Subcutaneous adipose tissue (tissue), 4 donors: ENCODE results near the gene PBRM1. TPM values are rescaled to one million over a fixed set of nuclear protein-coding genes. Genes with fewer than 3 reads are reported as not detected.

Source experiments
- total RNA-seq, 4 donors: library from RNA; depleted of rRNA; stranded (reverse); fragments of >200 nt; gene quantifications; one replicate each; pipeline ENCODE4 v1.1.0, GENCODE V29; 2016
- TF ChIP-seq, protein P1 (sequence below): fragments of 450-650 bp; IDR thresholded peaks from one replicate; pipeline ENCODE4 v1.5.1; 2016; ENCODE audit warnings: low read depth, mild to moderate bottlenecking, control low read depth, antibody characterized with exemption, moderate library complexity

PBRM1 gene
- total RNA-seq, 4 donors from 2014 or later, result 92.7 to 125 (median 104) TPM

DNA sequence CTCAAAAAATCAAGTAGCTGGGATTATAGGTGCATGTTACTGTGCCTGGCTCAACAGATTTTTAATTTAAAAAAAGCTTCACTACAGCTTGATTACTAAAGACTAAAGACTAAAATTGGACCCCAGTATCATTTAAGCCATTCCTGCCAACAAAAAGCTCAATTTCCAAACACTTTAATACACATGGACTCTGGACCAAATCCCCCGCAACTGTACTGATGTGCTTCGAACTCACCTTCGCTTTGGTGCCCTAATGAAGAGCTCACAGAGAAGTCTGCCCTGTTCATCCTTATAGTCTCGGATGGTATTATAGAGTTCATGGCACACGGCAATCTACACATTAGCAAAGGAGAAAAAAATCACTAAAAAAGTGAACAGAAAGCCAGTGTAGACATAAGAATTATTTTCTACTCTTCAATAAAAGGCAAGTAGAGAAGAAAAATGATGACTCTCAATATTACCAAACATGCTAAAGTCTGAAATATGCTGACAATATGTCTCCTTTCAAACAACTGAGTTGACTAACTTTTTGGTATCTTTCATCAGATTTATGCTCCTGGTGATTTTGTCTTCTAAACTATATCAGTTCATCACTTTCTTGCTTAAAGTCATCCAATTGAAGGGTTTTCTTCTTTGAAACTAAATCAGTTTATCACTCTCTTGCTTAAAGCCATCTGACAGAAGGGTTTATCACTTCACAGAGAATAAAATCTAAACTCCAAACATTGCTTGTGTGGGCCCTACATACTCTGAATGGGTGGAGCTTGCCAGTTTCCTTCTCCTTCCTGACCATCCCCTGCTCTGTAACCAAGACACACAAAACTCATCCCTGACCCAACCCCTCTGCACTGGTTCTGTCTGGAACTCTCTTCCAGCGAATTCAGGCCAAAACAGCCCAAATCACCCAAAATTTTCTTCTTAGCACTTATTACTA, 7.2 kb downstream of the PBRM1 start:
- TF ChIP-seq, protein P1, sequence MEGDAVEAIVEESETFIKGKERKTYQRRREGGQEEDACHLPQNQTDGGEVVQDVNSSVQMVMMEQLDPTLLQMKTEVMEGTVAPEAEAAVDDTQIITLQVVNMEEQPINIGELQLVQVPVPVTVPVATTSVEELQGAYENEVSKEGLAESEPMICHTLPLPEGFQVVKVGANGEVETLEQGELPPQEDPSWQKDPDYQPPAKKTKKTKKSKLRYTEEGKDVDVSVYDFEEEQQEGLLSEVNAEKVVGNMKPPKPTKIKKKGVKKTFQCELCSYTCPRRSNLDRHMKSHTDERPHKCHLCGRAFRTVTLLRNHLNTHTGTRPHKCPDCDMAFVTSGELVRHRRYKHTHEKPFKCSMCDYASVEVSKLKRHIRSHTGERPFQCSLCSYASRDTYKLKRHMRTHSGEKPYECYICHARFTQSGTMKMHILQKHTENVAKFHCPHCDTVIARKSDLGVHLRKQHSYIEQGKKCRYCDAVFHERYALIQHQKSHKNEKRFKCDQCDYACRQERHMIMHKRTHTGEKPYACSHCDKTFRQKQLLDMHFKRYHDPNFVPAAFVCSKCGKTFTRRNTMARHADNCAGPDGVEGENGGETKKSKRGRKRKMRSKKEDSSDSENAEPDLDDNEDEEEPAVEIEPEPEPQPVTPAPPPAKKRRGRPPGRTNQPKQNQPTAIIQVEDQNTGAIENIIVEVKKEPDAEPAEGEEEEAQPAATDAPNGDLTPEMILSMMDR, result no peak

DNA sequence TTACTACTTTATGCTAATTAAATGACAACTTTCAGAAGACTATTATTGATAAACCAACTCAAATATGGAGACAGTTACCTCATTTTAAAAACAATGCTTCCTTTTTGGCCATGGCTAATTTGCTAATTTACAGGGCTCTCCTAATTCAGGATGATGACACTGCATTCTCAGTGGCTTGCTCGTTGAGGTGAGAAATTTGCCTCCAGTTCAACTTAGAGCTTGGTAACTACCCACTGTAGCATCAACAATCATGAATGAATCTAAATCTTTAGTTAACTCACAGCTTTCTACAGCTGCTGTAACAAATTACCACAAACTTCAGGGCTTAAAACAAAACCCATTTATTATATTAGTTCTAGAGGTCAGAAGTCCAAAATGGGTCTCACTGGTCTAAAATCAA, 14.0 kb downstream of the PBRM1 start:
- TF ChIP-seq, protein P1, result no peak

DNA sequence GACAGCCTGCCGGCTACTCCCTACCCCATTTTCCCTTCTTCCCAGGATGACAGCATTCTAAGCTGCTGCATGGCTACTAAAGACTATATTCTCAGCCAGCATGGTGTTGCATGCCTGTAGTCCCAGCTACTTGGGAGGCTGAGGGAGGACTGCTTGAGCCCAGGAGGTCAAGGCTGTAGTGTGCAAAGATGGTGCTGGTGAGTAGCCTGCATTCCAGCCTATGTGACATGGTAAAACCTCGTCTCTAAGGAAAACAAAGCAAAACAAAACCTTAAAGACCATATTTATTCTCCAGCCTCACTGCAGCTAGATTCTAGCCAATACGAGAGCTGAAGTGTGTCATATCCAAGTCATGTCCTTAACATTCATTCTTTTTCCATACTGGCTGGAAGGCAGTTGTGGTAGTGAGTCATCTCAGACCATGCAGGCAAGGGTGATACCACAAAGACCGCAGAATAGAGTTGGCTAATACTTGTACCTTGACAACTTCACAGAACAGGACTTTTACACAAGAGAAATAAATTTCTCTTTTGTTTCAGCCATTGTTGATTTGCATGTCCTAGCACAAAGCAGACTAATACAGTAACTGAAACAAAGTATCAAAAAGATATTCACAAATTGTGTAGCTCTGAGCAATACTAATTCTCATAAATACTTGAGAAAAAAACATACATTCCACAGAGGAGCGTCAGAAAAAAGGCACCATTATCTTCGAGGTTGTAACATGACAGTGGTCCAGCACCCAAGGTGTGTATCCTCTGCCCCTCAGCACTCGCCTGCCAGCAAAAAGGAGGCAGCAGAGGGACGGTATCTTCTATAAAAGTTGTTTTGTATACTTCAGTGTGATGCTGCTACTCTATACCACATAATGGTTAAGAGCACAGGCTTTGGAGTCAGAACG, 14.8 kb downstream of the PBRM1 start:
- TF ChIP-seq, protein P1, result no peak

DNA sequence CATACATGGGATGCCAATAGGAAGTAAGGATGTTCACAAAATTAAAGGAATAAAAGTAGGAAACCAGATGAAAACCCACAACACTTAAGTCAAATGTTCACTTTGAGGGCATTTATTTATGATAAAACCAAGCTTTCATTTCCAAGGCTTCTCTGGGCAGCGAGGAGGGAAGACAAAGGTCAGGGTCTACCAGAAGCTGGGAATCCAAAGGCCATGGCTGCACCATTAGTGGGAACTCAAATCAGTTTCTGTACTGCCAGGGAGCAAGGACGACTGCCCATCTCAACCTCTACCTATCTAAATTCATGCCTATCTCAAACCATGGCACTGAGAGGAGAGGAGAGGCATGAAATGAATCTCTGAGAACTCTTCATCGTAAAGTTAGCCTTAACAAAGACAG, 22.6 kb downstream of the PBRM1 start:
- TF ChIP-seq, protein P1, result no peak

DNA sequence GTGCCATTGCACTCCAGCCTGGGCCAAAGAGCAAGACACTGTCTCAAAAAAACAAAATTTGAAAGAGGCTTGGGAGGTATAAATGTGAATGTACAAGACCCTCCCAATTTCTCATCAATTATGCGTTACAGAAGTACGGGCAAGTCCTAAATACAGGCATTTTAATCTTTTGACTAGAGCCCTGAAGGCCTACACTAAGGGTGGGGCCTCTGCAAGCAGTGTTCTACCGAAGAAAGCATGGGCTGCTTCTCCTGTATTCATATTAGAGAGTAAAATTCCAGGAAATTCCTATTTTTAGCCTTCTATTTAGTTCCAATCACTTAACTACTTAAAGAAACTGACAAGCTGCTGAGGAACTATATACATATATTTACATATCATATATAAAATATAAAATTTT, 25.7 kb downstream of the PBRM1 start:
- TF ChIP-seq, protein P1, result no peak

DNA sequence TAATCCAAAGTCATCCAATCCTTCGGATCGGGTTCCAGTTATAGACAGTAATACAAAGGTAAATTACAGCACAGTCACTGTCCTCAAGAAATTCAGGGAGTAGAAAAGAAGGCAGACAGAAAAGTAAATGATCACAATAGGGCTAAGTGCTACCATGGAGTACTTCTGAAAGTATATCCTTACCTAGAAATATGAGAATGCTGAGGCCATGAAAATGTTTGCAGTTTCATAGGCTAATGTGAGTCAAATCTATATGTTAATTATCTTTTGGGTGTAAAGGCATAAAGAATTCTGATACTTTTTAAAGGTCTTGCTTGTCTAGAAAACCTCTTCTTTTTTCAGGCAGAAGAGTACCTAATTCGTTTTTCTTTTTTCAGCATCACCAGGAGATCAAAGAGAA, 29.8 kb downstream of the PBRM1 start:
- TF ChIP-seq, protein P1, result no peak

DNA sequence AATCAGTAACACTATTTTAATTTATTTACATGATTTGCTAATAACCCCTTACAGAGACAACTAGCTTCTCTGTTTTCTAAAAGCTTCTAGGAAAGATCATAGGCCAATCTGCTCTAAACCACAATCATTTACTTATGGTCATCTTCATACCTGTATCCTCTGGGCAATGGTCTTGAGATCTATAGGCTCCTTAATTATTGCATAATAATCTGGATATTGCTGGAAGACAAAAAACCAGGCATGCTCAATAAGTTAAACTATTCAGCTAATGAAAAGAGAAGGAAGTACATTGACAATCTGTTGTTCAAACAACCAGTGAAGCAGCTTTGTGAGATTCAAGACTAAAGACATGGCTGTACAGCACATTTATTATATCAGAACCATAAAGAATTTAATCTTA, 34.1 kb downstream of the PBRM1 start:
- TF ChIP-seq, protein P1, result no peak
